HEK293 (cell line): ENCODE data around the gene PRCD.

ENCODE experiments used
- YY1 ChIP-seq: fragments of 450-650 bp; formaldehyde crosslinking; IDR thresholded peaks from 2 replicates; pipeline ENCODE4 v1.5.1; 2018; ENCODE audit warnings: missing biosample characterization, missing genetic modification characterization
- ZNF133 ChIP-seq: fragments of 450-650 bp; formaldehyde crosslinking; IDR thresholded peaks from 2 replicates; pipeline ENCODE4 v1.5.1; 2016; ENCODE audit warnings: missing biosample characterization, missing genetic modification characterization
- ZNF174 ChIP-seq: fragments of 450-650 bp; formaldehyde crosslinking; IDR thresholded peaks from 2 replicates; pipeline ENCODE4 v1.5.0; 2017; ENCODE audit warnings: missing biosample characterization, mild to moderate bottlenecking, missing genetic modification characterization
- ZNF184 ChIP-seq: fragments of 450-650 bp; IDR thresholded peaks from 2 replicates; pipeline ENCODE4 v1.5.1; 2018; ENCODE audit warnings: missing biosample characterization, mild to moderate bottlenecking, missing genetic modification characterization
- TF ChIP-seq, protein P1 (sequence below): fragments of 450-650 bp; formaldehyde crosslinking; IDR thresholded peaks from 2 replicates; pipeline ENCODE4 v1.5.1; 2016; ENCODE audit warnings: missing biosample characterization, missing genetic modification characterization
- TF ChIP-seq, protein P2 (sequence below): fragments of 450-650 bp; formaldehyde crosslinking; IDR thresholded peaks from 2 replicates; pipeline ENCODE4 v1.5.1; 2016; ENCODE audit warnings: missing biosample characterization, missing genetic modification characterization

DNA sequence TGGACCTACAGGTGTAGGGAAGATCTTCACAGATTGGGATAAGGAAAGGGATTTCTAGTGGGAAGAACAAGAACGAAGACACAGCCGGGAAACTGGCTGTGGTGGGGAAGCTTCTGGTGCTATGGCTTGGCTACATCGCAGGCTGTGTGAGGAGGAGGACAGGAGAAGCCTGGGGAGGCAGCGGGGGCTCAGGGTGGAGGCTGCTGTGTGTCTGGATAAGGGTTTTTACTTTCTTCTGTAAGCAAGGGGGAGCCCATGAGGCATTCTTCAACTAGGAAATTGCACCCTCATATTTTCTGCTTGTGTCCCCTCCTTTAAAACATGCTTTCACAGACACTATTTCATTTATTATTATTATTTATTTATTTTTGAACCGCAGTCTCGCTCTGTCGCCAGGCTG lies 35.7 kb upstream of the PRCD start:
- no peak for TF ChIP-seq YY1
- TF ChIP-seq, protein P1, sequence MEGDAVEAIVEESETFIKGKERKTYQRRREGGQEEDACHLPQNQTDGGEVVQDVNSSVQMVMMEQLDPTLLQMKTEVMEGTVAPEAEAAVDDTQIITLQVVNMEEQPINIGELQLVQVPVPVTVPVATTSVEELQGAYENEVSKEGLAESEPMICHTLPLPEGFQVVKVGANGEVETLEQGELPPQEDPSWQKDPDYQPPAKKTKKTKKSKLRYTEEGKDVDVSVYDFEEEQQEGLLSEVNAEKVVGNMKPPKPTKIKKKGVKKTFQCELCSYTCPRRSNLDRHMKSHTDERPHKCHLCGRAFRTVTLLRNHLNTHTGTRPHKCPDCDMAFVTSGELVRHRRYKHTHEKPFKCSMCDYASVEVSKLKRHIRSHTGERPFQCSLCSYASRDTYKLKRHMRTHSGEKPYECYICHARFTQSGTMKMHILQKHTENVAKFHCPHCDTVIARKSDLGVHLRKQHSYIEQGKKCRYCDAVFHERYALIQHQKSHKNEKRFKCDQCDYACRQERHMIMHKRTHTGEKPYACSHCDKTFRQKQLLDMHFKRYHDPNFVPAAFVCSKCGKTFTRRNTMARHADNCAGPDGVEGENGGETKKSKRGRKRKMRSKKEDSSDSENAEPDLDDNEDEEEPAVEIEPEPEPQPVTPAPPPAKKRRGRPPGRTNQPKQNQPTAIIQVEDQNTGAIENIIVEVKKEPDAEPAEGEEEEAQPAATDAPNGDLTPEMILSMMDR (tag by site-specific recombination) = no peak
- no peak for TF ChIP-seq ZNF184 (tag by site-specific recombination)
- no peak for TF ChIP-seq ZNF133 (tag by site-specific recombination)
- TF ChIP-seq, protein P2, sequence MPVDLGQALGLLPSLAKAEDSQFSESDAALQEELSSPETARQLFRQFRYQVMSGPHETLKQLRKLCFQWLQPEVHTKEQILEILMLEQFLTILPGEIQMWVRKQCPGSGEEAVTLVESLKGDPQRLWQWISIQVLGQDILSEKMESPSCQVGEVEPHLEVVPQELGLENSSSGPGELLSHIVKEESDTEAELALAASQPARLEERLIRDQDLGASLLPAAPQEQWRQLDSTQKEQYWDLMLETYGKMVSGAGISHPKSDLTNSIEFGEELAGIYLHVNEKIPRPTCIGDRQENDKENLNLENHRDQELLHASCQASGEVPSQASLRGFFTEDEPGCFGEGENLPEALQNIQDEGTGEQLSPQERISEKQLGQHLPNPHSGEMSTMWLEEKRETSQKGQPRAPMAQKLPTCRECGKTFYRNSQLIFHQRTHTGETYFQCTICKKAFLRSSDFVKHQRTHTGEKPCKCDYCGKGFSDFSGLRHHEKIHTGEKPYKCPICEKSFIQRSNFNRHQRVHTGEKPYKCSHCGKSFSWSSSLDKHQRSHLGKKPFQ = no peak
- TF ChIP-seq ZNF174 = no peak
